Gastrocnemius medialis (tissue), 4 donors: Measurements from ENCODE around the gene ELK3. TPM values are rescaled to one million over a fixed set of nuclear protein-coding genes. Genes with fewer than 3 reads are reported as not detected.

ENCODE experiments used
- ATAC-seq, 2 donors: fragments of 150-250 bp; one replicate each; pipeline ENCODE4 v1.9.1; 2016
- DNase-seq, 2 donors: peaks; one replicate each; pipeline ENCODE4 v3.0.0-alpha.2; 2019
- H3K27ac ChIP-seq, 4 donors: fragments of 200-600 bp; sonication (generic); 1 replicate in 1 of 4; 2 replicates in 3 of 4; pipeline ENCODE4 v1.5.1; 2016 to 2018; ENCODE audit warnings: mild to moderate bottlenecking in 2 of 4, moderate library complexity in 1 of 4
- H3K27me3 ChIP-seq, 3 donors: fragments of 200-600 bp; sonication (generic) in 2 of 3; 1 replicate in 1 of 3; 2 replicates in 2 of 3; pipeline versions ENCODE4 v1.5.1 to v1.6.0; 2016 to 2019; ENCODE audit warnings: mild to moderate bottlenecking in 1 of 3, moderate library complexity in 1 of 3
- H3K36me3 ChIP-seq, 2 donors: fragments of 200-600 bp; sonication (generic) in 1 of 2; one replicate each; pipeline ENCODE4 v1.5.1; 2017 to 2018
- H3K4me1 ChIP-seq, 2 donors: fragments of 200-600 bp; sonication (generic) in 1 of 2; one replicate each; pipeline ENCODE4 v1.5.1; 2016 to 2017; ENCODE audit warnings: mild to moderate bottlenecking in 2 of 2
- H3K4me3 ChIP-seq, 4 donors: fragments of 200-600 bp; sonication (generic) in 3 of 4; 1 replicate in 1 of 4; 2 replicates in 3 of 4; pipeline ENCODE4 v1.5.1; 2016 to 2019; ENCODE audit warnings: mild to moderate bottlenecking in 2 of 4
- H3K9me3 ChIP-seq, 3 donors: fragments of 200-600 bp; sonication (generic) in 2 of 3; 1 replicate in 1 of 3; 2 replicates in 2 of 3; pipeline ENCODE4 v1.5.1; 2016 to 2019
- POLR2A ChIP-seq, 2 donors: fragments of 450-650 bp; IDR thresholded peaks; one replicate each; pipeline ENCODE4 v1.6.1; 2017; ENCODE audit warnings: antibody characterized with exemption in 2 of 2, mild to moderate bottlenecking in 2 of 2, moderate library complexity in 2 of 2
- in situ Hi-C, 4 donors: fragments of 200-750 bp; cut with MboI; loops; one replicate each; pipeline versions ENCODE4 v1.15.0 to v1.8.0; 2017; ENCODE audit warnings: low sequenced_read_pairs in 4 of 4
- intact Hi-C: fragments of 100-400 bp; cut with DNase I; formaldehyde crosslinking; loops from one replicate; pipeline ENCODE4 v1.15.1; 2023; ENCODE audit warnings: low total_unique reads
- total RNA-seq, 4 donors: library from RNA; depleted of rRNA; stranded (reverse); fragments of >200 nt; gene quantifications; one replicate each; pipeline versions ENCODE4 v1.1.0 to v1.2.3, GENCODE V29; 2016
- TF ChIP-seq, protein P1 (sequence below), 5 experiments: fragments of 450-650 bp in 3 of 5; fragments of 200-600 bp in 2 of 5; sonication (generic) in 2 of 5; IDR thresholded peaks in 4 of 5; conservative IDR thresholded peaks in 1 of 5; 1 replicate in 4 of 5; 2 replicates in 1 of 5; pipeline ENCODE4 v1.5.1; 2016 to 2019; ENCODE audit warnings: antibody characterized with exemption in 5 of 5, mild to moderate bottlenecking in 3 of 5, moderate library complexity in 3 of 5

The ELK3 gene
- total RNA-seq, 4 donors from 2014 or later = 3.7 to 6.6 (median 4.9) TPM

DNA sequence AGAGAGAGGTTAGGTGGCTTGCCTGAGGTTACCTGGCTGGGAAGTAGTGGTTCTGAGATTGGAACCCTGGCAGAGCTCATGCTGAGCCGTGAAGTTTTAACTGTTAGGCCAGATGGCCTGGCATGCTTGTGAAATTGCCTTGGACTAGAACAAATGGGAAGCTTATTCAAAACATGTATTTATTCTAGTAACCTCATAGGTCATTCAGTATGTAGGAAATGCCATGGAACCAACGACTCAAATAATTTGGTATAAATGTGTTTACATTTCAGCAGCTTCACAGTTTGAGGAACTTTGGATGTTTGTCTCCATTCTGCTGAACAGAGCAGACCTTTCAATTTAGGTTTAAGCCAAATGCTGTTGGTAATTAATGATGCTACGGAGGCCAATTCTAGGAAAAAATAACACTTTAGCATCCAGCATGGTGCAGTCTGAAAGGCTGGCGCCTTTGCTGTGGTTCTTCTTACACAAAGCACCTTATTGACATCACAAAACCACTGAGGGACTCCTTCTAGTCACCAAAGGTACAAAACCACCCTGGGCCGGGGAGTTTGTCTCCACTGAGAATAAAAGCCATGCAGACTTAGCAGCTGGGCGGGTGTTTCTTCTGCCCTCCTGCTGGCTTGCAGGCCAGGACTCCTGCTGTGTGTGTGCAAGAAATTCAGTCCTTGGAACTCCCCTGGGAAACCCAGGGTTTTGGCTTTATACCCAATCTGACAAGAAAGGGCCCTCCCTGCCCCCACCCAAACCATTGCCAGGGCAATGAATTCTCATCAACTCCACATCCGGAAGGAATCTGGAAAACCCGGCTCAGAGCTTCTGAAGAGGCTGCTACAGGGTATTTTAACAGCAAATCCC lies 64.2 kb downstream of the ELK3 start:
- intact Hi-C loops = no loop called here
- H3K4me1 ChIP-seq = peaks cover 0 to 12% of the 10 kb centered on the region in 2 donors
- in situ Hi-C loops = no loop called here
- H3K9me3 ChIP-seq = no peaks in the 10 kb centered on the region
- H3K4me3 ChIP-seq = no peak overlapping the region
- H3K36me3 ChIP-seq = peaks cover 0 to 11% of the 10 kb centered on the region in 2 donors
- DNase-seq = no peak
- H3K27ac ChIP-seq = peak overlapping the region in 3 of 4 donors; percentile 40 to 42 (median 42)
- no peak for TF ChIP-seq POLR2A (IDR thresholded peaks at IDR 0.05)
- TF ChIP-seq, protein P1, sequence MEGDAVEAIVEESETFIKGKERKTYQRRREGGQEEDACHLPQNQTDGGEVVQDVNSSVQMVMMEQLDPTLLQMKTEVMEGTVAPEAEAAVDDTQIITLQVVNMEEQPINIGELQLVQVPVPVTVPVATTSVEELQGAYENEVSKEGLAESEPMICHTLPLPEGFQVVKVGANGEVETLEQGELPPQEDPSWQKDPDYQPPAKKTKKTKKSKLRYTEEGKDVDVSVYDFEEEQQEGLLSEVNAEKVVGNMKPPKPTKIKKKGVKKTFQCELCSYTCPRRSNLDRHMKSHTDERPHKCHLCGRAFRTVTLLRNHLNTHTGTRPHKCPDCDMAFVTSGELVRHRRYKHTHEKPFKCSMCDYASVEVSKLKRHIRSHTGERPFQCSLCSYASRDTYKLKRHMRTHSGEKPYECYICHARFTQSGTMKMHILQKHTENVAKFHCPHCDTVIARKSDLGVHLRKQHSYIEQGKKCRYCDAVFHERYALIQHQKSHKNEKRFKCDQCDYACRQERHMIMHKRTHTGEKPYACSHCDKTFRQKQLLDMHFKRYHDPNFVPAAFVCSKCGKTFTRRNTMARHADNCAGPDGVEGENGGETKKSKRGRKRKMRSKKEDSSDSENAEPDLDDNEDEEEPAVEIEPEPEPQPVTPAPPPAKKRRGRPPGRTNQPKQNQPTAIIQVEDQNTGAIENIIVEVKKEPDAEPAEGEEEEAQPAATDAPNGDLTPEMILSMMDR (IDR thresholded peaks at IDR 0.05 in 4 of 5, conservative IDR thresholded peaks at IDR 0.05 in 1 of 5) = no peak
- H3K27me3 ChIP-seq = no peaks in the 10 kb centered on the region
- peak; percentile 36 to 47 for ATAC-seq

DNA sequence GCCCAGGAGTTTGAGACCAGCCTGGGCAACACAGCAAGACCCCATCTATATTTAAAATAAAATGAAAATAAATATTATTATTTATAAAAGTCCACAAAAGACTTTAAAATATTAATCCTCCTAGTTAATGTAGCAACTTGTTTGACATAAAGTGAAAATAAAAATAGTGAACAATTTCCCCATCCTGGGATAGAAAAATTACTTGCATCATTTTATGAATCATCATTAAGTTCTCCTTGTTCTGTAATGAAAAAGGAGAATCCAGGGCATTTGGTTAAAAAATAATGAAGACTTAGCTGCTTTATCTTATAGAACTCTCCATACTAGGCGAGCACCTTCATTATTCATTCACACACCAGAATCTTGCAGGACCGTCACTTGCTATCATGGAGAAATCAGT lies 66.1 kb downstream of the ELK3 start:
- no peak for ATAC-seq
- DNase-seq = no peak
- peaks cover 0 to 12% of the 10 kb centered on the region in 2 donors for H3K4me1 ChIP-seq
- in situ Hi-C loops (no loop called here), intact Hi-C loops (no loop called here)
- TF ChIP-seq, protein P1 (IDR thresholded peaks at IDR 0.05 in 4 of 5, conservative IDR thresholded peaks at IDR 0.05 in 1 of 5) = no peak
- no peak for TF ChIP-seq POLR2A (IDR thresholded peaks at IDR 0.05)
- peaks cover 0 to 11% of the 10 kb centered on the region in 2 donors for H3K36me3 ChIP-seq
- no peaks in the 10 kb centered on the region for H3K27me3 ChIP-seq
- no peak overlapping the region for H3K27ac ChIP-seq
- no peak overlapping the region for H3K4me3 ChIP-seq
- no peaks in the 10 kb centered on the region for H3K9me3 ChIP-seq

DNA sequence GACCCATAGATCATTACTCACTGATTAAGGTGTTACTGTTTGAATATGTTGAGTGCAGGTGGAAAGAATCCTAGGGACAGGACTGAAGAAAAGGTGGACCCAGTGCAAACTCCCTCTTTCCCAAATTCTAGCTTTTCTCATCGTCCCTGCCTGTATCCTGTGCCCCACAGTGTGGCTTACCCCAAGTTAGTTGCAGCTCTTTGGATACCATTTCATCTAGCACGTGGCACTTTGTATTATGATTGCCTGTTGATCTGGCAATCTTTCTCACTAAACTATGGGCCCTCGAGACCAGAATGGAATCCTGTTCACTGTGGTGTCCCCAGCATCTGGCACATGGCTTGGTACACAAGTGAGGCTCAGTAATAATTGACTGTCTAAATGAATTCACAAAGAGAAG lies 66.5 kb downstream of the ELK3 start:
- H3K4me1 ChIP-seq = peaks cover 0 to 12% of the 10 kb centered on the region in 2 donors
- ATAC-seq (no peak), DNase-seq (no peak)
- no peaks in the 10 kb centered on the region for H3K27me3 ChIP-seq
- intact Hi-C loops (no loop called here), in situ Hi-C loops (no loop called here)
- peaks cover 0 to 11% of the 10 kb centered on the region in 2 donors for H3K36me3 ChIP-seq
- no peak overlapping the region for H3K4me3 ChIP-seq
- no peak overlapping the region for H3K27ac ChIP-seq
- no peaks in the 10 kb centered on the region for H3K9me3 ChIP-seq
- no peak for TF ChIP-seq POLR2A (IDR thresholded peaks at IDR 0.05)
- TF ChIP-seq, protein P1 (IDR thresholded peaks at IDR 0.05 in 4 of 5, conservative IDR thresholded peaks at IDR 0.05 in 1 of 5) = no peak

DNA sequence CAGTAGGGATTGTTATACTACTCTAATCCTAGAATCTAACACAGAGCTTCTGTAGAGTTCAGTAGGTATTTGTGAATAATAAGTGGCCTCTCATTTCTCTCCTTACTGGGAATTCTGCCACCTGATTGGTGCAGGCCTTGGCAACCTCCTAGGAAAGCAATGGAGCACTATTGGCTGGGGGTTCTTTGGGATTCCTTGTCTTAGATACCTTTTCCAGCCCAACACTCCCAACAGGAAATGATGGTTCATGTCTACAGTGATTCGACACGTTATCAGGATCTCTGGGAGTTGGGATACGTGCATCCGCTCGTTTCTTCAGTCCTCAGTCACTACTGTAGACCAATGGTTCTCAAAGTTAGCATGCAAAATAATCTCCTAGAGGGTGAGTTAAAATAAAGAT lies 67.4 kb downstream of the ELK3 start:
- Histone ChIP-seq H3K9me3 (no peaks in the 10 kb centered on the region), H3K4me3 (no peak overlapping the region), H3K4me1 (peaks cover 0 to 12% of the 10 kb centered on the region in 2 donors), H3K27ac (no peak overlapping the region), H3K27me3 (no peaks in the 10 kb centered on the region), H3K36me3 (peaks cover 0 to 11% of the 10 kb centered on the region in 2 donors)
- no peak for DNase-seq
- no peak for ATAC-seq
- TF ChIP-seq, protein P1 (IDR thresholded peaks at IDR 0.05 in 4 of 5, conservative IDR thresholded peaks at IDR 0.05 in 1 of 5) = no peak
- TF ChIP-seq POLR2A (IDR thresholded peaks at IDR 0.05) = no peak
- intact Hi-C loops = no loop called here
- in situ Hi-C loops = no loop called here
